ENCODE measurements around the gene ZNF793.

ZNF793 gene

GRCh38 chr19:37467608-37468090 lies 39.1 kb upstream of the ZNF793 start:
- POLR2A ChIA-PET, result interaction anchor here (0.6 to 3.3 kb wide), 18 partner anchors 8 to 978 kb away, joined by 3 to 27 read pairs (median 4); partner anchors contain the start of genes SIPA1L3, WDR87, ZNF345 and ZNF383
- TF ChIP-seq ZNF26 (tag by site-specific recombination; IDR thresholded peaks at IDR 0.05), result 0 out of 2 replicates have a peak, but pooled peaks have one; percentile 33
- no peak for TF ChIP-seq ZNF146 (tag by site-specific recombination; IDR thresholded peaks at IDR 0.05)
- TF ChIP-seq, protein P1, sequence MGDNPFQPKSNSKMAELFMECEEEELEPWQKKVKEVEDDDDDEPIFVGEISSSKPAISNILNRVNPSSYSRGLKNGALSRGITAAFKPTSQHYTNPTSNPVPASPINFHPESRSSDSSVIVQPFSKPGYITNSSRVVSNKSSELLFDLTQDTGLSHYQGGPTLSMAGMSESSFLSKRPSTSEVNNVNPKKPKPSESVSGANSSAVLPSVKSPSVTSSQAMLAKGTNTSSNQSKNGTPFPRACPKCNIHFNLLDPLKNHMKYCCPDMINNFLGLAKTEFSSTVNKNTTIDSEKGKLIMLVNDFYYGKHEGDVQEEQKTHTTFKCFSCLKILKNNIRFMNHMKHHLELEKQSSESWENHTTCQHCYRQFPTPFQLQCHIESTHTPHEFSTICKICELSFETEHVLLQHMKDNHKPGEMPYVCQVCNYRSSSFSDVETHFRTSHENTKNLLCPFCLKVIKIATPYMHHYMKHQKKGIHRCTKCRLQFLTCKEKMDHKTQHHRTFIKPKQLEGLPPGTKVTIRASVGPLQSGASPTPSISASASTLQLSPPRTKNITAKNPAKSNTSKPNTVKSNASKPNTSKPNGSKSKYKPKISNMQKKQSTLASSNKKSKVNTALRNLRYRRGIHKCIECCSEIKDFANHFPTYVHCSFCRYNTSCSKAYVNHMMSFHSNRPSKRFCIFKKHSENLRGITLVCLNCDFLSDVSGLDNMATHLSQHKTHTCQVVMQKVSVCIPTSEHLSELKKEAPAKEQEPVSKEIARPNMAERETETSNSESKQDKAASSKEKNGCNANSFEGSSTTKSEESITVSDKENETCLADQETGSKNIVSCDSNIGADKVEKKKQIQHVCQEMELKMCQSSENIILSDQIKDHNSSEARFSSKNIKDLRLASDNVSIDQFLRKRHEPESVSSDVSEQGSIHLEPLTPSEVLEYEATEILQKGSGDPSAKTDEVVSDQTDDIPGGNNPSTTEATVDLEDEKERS (tag by site-specific recombination; IDR thresholded peaks at IDR 0.05), result peak; percentile 95
- TF ChIP-seq ZNF274 (IDR thresholded peaks at IDR 0.05; ENCODE audit: low read length), result no peak
- TF ChIP-seq ZNF274 (tag by site-specific recombination; IDR thresholded peaks at IDR 0.05; ENCODE audit: borderline replicate concordance), result peak; percentile 21; the same call in 1 of the 2 replicates
- TF ChIP-seq ZNF302 (tag by site-specific recombination; IDR thresholded peaks at IDR 0.05; ENCODE audit: low read depth), result peak; percentile 70; the same call in 1 of the 2 replicates
- TF ChIP-seq ZNF530 (tag by site-specific recombination; IDR thresholded peaks at IDR 0.05; ENCODE audit: low read depth), result no peak
- 0 out of 2 replicates have a peak, but pooled peaks have one; percentile 16 for TF ChIP-seq ZNF416 (tag by site-specific recombination; IDR thresholded peaks at IDR 0.05)
- TF ChIP-seq ZNF624 (tag by site-specific recombination; IDR thresholded peaks at IDR 0.05), result no peak
- TF ChIP-seq GLIS1 (tag by site-specific recombination; IDR thresholded peaks at IDR 0.05), result no peak
- TF ChIP-seq, protein P2, sequence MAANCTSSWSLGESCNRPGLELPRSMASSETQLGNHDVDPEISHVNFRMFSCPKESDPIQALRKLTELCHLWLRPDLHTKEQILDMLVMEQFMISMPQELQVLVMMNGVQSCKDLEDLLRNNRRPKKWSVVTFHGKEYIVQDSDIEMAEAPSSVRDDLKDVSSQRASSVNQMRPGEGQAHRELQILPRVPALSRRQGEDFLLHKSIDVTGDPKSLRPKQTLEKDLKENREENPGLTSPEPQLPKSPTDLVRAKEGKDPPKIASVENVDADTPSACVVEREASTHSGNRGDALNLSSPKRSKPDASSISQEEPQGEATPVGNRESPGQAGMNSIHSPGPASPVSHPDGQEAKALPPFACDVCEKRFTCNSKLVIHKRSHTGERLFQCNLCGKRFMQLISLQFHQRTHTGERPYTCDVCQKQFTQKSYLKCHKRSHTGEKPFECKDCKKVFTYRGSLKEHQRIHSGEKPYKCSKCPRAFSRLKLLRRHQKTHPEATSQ (tag by site-specific recombination; IDR thresholded peaks at IDR 0.05), result no peak
- TF ChIP-seq ZNF585B (tag by site-specific recombination; IDR thresholded peaks at IDR 0.05), result no peak
- TF ChIP-seq BCL11A (tag by site-specific recombination; IDR thresholded peaks at IDR 0.05; ENCODE audit: low read depth), result peak; percentile 88
- TF ChIP-seq, protein P3, sequence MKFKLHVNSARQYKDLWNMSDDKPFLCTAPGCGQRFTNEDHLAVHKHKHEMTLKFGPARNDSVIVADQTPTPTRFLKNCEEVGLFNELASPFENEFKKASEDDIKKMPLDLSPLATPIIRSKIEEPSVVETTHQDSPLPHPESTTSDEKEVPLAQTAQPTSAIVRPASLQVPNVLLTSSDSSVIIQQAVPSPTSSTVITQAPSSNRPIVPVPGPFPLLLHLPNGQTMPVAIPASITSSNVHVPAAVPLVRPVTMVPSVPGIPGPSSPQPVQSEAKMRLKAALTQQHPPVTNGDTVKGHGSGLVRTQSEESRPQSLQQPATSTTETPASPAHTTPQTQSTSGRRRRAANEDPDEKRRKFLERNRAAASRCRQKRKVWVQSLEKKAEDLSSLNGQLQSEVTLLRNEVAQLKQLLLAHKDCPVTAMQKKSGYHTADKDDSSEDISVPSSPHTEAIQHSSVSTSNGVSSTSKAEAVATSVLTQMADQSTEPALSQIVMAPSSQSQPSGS (tag by site-specific recombination; IDR thresholded peaks at IDR 0.05; ENCODE audit: low read depth), result peak; percentile 67
- 0 out of 2 replicates have a peak, but pooled peaks have one; percentile 10 for TF ChIP-seq ZNF394 (tag by site-specific recombination; IDR thresholded peaks at IDR 0.05; ENCODE audit: borderline replicate concordance)
- TF ChIP-seq SETDB1 (IDR thresholded peaks at IDR 0.05; ENCODE audit: insufficient read length, low read length), result peak; percentile 68
- TF ChIP-seq ZNF140 (tag by site-specific recombination; IDR thresholded peaks at IDR 0.05), result no peak
- TF ChIP-seq, protein P4, sequence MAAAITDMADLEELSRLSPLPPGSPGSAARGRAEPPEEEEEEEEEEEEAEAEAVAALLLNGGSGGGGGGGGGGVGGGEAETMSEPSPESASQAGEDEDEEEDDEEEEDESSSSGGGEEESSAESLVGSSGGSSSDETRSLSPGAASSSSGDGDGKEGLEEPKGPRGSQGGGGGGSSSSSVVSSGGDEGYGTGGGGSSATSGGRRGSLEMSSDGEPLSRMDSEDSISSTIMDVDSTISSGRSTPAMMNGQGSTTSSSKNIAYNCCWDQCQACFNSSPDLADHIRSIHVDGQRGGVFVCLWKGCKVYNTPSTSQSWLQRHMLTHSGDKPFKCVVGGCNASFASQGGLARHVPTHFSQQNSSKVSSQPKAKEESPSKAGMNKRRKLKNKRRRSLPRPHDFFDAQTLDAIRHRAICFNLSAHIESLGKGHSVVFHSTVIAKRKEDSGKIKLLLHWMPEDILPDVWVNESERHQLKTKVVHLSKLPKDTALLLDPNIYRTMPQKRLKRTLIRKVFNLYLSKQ (tag by site-specific recombination; IDR thresholded peaks at IDR 0.05; ENCODE audit: borderline replicate concordance), result no peak
- TF ChIP-seq KLF8 (tag by site-specific recombination; IDR thresholded peaks at IDR 0.05), result 0 out of 2 replicates have a peak, but pooled peaks have one; percentile 30
- TF ChIP-seq, protein P5, sequence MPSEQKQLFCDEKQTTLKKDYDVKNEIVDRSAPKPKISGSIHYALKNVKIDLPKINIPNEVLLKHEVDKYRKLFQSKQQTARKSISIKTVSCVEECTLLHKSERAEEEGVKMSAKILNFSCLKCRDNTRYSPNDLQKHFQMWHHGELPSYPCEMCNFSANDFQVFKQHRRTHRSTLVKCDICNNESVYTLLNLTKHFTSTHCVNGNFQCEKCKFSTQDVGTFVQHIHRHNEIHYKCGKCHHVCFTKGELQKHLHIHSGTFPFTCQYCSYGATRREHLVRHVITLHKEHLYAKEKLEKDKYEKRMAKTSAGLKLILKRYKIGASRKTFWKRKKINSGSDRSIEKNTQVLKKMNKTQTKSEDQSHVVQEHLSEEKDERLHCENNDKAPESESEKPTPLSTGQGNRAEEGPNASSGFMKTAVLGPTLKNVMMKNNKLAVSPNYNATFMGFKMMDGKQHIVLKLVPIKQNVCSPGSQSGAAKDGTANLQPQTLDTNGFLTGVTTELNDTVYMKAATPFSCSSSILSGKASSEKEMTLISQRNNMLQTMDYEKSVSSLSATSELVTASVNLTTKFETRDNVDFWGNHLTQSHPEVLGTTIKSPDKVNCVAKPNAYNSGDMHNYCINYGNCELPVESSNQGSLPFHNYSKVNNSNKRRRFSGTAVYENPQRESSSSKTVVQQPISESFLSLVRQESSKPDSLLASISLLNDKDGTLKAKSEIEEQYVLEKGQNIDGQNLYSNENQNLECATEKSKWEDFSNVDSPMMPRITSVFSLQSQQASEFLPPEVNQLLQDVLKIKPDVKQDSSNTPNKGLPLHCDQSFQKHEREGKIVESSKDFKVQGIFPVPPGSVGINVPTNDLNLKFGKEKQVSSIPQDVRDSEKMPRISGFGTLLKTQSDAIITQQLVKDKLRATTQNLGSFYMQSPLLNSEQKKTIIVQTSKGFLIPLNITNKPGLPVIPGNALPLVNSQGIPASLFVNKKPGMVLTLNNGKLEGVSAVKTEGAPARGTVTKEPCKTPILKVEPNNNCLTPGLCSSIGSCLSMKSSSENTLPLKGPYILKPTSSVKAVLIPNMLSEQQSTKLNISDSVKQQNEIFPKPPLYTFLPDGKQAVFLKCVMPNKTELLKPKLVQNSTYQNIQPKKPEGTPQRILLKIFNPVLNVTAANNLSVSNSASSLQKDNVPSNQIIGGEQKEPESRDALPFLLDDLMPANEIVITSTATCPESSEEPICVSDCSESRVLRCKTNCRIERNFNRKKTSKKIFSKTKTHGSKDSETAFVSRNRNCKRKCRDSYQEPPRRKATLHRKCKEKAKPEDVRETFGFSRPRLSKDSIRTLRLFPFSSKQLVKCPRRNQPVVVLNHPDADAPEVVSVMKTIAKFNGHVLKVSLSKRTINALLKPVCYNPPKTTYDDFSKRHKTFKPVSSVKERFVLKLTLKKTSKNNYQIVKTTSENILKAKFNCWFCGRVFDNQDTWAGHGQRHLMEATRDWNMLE (tag by site-specific recombination; conservative IDR thresholded peaks at IDR 0.05; ENCODE audit: low read depth), result peak; percentile 58; the same call in 1 of the 2 replicates
- 0 out of 2 replicates have a peak, but pooled peaks have one; percentile 11 for TF ChIP-seq REPIN1 (tag by site-specific recombination; IDR thresholded peaks at IDR 0.05; ENCODE audit: low read depth)
- peak; percentile 21; the same call in 1 of the 2 replicates for TF ChIP-seq BCL11B (tag by site-specific recombination; IDR thresholded peaks at IDR 0.05; ENCODE audit: low read depth)
- no peak for TF ChIP-seq ZNF561 (tag by site-specific recombination; IDR thresholded peaks at IDR 0.05; ENCODE audit: borderline replicate concordance)

More at GRCh38 chr19:37467608-37468090, 39.1 kb upstream of the ZNF793 start:
- peaks cover 24% of the 10 kb centered on the region for H3K9me3 ChIP-seq (ENCODE audit: control insufficient read depth, insufficient read depth, low read depth, low read length)
- peaks cover 6% of the 10 kb centered on the region; the same call in 1 of the 2 replicates for H3K4me1 ChIP-seq (ENCODE audit: control insufficient read depth, insufficient read depth, low read length)
- CTCF ChIA-PET, result interaction anchor here (0.6 to 1.1 kb wide), 4 partner anchors 12 to 429 kb away, joined by 3 read pairs; no protein-coding TSS in a partner anchor
- peaks cover 41 to 56% of the 10 kb centered on the region in 2 experiments for H3K36me3 ChIP-seq (ENCODE audit: control insufficient read depth in 2 of 2, insufficient read depth in 1 of 2, low read length in 2 of 2)
- H3K4me3 ChIP-seq (ENCODE audit: low read depth, low read length), result peak overlapping the region; percentile 63
- peak overlapping the region; percentile 88; the same call in 1 of the 2 replicates for H3K27ac ChIP-seq (ENCODE audit: extremely low read depth, low read depth, low read length)
